ENCODE data around the gene OCRL.

The OCRL gene

DNA sequence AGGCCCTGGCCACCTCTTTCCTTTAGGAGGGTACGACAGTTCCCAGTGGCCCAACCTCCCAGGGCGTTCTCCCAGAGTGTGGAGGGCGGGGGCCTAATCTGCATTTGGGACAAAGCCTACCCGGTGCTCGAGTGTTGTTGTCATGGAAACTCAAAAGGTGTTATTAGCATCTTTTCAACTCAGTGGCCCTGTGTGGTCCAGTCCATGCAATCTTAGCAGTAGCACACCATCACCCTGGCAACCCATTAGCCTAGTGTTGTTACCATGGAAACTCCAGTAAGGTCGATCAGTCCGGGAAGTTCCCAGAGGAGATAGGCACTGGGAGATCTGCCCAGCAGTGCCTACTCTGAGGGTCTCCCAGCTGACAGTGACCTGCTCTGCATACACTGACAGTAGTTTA, 94.5 kb downstream of the OCRL start:
- no peak for DNase-seq (ENCODE audit: low read depth)

GRCh38 chrX:129636175-129636681, 96.2 kb downstream of the OCRL start:
- no peak for DNase-seq (ENCODE audit: low read depth)

DNA sequence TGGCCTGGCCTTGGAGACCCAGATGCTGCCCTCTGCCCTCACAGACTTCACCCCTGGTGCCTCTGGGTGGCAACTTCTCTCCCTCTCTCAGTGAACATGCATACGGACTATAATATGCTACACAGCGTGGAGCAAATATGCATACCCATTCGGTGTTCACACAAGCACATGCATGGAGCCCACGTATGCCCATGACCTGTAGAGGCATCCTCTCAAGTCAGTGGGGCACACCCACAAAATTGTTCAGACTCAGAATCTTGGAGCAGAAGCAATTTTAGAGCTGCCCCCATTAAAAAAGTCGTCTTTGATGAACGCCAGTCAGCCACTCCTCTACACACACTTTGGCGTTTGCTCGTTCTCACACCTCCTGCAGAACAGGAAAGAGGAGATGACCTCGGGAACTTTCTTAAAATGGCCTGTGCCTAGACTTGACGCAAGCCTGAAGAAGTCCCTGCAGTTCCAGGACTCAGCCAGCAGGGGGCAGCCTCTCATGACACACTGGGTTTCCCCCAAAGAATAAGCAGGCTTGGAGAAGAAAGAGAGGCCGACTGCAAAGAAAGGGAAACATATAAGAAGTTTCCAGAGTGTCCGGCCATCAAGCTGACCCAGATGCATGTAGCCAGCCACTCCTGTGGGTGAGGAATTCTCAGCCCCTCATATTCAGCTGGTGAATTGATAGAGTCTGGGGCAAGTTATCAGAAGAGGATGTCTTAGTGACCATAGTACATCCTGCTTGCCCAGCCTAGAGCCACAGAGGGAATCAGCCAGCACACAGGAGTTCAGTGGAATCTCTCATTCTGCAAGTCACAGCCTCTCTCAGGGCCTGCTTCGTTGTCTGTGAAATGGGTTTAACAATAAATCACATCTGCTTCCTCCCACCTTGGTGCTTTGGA, 97.4 kb downstream of the OCRL start:
- no peak for DNase-seq (ENCODE audit: low read depth)

DNA sequence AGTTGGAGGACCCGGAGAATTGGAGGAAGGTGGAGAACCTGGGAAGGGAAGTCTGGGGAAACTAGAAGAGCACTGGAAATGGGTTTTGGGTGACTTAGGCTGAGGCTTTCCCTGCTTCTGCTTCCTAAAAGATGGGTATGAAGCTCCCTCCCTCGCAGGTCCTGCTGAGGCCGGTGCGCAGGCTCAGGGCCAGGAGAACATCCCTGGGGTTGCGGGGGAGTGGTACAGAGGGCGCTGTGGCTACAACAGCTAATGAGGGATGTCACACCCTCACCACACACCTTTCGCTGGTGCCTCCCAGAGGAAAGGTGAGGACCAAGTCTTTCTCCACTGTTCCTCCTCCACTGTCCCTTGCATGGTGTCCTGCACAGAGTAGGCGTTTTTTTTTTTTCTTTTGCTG, 98.9 kb downstream of the OCRL start:
- no peak for DNase-seq (ENCODE audit: low read depth)

GRCh38 chrX:129640737-129641136, 100.7 kb downstream of the OCRL start:
- DNase-seq (ENCODE audit: low read depth), result no peak

DNA sequence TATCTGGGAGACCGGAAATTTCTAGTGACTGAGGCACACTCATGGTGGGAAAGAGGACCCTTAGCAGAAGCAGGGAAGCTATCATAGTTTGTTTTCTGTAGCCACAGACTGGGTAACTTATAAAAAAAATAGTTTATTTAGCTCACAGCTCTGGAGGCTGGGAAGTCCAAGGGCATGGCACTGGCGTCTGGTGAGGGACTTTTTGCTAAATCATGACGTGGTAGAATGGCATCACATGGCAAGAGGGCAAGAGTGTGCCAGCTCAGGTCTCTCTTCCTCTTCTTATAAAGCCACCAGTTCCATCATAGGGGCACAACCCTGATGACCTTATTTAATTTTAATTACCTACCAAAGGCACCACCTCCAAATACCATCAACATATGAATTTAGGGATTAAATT, 101.4 kb downstream of the OCRL start:
- no peak for DNase-seq (ENCODE audit: low read depth)

DNA sequence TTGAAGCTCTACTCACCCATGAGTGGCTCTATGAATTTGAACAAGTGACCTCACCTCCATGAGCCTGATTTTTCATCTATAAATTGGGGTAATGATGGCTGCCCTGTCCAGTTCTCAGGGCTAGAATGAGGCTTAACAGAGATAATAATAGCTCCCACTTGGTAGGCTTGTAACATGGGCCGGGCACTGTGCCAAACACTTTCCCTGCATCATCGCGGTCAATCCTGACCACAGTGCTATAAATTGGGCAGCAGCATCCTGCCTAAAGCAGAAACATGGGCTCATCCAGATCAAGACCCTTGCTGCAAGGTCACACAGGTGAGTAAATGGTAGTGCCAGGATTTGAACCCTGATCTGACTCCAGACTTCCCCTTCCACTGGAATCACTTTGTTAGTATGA, 101.9 kb downstream of the OCRL start:
- no peak for DNase-seq (ENCODE audit: low read depth)
